Dendritic cell treated with granulocyte-macrophage colony-stimulating factor and Interleukin-4, amounts not matched to agents 40 ng/mL and 50 ng/mL, for 4 days (primary cell): ENCODE measurements around the gene KCNJ11.
A peak's percentile ranks its signal among the peaks of the same experiment; 100 is the strongest.

Experiments
- H3K27ac Mint-ChIP-seq: one replicate; pipeline ENCODE4 v1.8.0; 2022; ENCODE audit warnings: mild to moderate bottlenecking, mixed read lengths
- H3K27me3 Mint-ChIP-seq: one replicate; pipeline ENCODE4 v1.8.0; 2022; ENCODE audit warnings: mild to moderate bottlenecking, mixed read lengths
- H3K36me3 Mint-ChIP-seq: one replicate; pipeline ENCODE4 v1.8.0; 2022; ENCODE audit warnings: low read depth, mixed read lengths
- H3K4me1 Mint-ChIP-seq: one replicate; pipeline ENCODE4 v1.8.0; 2022; ENCODE audit warnings: low read depth, mixed read lengths
- H3K4me3 Mint-ChIP-seq: one replicate; pipeline ENCODE4 v1.8.0; 2022; ENCODE audit warnings: mild to moderate bottlenecking, moderate library complexity, mixed read lengths
- H3K9me3 Mint-ChIP-seq: one replicate; pipeline ENCODE4 v1.8.0; 2022; ENCODE audit warnings: mixed read lengths
- intact Hi-C: fragments of 100-400 bp; cut with micrococcal nuclease; formaldehyde crosslinking; loops from one replicate; pipeline ENCODE4 v1.15.0; 2022

Gene KCNJ11

GRCh38 chr11:17403980-17404759 lies 15.7 kb upstream of the KCNJ11 start:
- H3K27ac Mint-ChIP-seq: no peak overlapping the region
- H3K36me3 Mint-ChIP-seq: no peaks in the 10 kb centered on the region
- H3K4me3 Mint-ChIP-seq: no peak overlapping the region
- H3K27me3 Mint-ChIP-seq: peaks cover 2% of the 10 kb centered on the region
- H3K9me3 Mint-ChIP-seq: no peaks in the 10 kb centered on the region
- intact Hi-C loops: no loop called here
- peaks cover 34% of the 10 kb centered on the region for H3K4me1 Mint-ChIP-seq

- H3K27ac Mint-ChIP-seq: no peak overlapping the region
- no peak overlapping the region for H3K4me3 Mint-ChIP-seq
- intact Hi-C loops: no loop called here
- H3K27me3 Mint-ChIP-seq: peaks cover 3% of the 10 kb centered on the region
- H3K36me3 Mint-ChIP-seq: no peaks in the 10 kb centered on the region
- no peaks in the 10 kb centered on the region for H3K9me3 Mint-ChIP-seq
- H3K4me1 Mint-ChIP-seq: peaks cover 33% of the 10 kb centered on the region
These were observed 14.0 kb upstream of the KCNJ11 start for GRCh38 chr11:17402486-17402885.

GRCh38 chr11:17401841-17402240 lies 13.4 kb upstream of the KCNJ11 start:
- intact Hi-C loops: no loop called here
- no peaks in the 10 kb centered on the region for H3K36me3 Mint-ChIP-seq
- no peak overlapping the region for H3K4me3 Mint-ChIP-seq
- no peak overlapping the region for H3K27ac Mint-ChIP-seq
- H3K4me1 Mint-ChIP-seq: peaks cover 28% of the 10 kb centered on the region
- peaks cover 3% of the 10 kb centered on the region for H3K27me3 Mint-ChIP-seq
- no peaks in the 10 kb centered on the region for H3K9me3 Mint-ChIP-seq

GRCh38 chr11:17401316-17401715 lies 12.9 kb upstream of the KCNJ11 start:
- Mint-ChIP-seq H3K36me3 (no peaks in the 10 kb centered on the region), H3K27me3 (peaks cover 3% of the 10 kb centered on the region), H3K4me3 (no peak overlapping the region), H3K4me1 (peaks cover 28% of the 10 kb centered on the region), H3K27ac (peak overlapping the region; percentile 55), H3K9me3 (no peaks in the 10 kb centered on the region)
- intact Hi-C loops: no loop called here

GRCh38 chr11:17400048-17400775 lies 11.8 kb upstream of the KCNJ11 start:
- Mint-ChIP-seq H3K4me3 (no peak overlapping the region), H3K9me3 (no peaks in the 10 kb centered on the region)

GRCh38 chr11:17399236-17399635 lies 10.8 kb upstream of the KCNJ11 start:
- H3K9me3 Mint-ChIP-seq: no peaks in the 10 kb centered on the region
- H3K27me3 Mint-ChIP-seq: peaks cover 3% of the 10 kb centered on the region
- H3K4me3 Mint-ChIP-seq: no peak overlapping the region
- H3K36me3 Mint-ChIP-seq: no peaks in the 10 kb centered on the region
- H3K4me1 Mint-ChIP-seq: peaks cover 22% of the 10 kb centered on the region
- H3K27ac Mint-ChIP-seq: no peak overlapping the region
- intact Hi-C loops: no loop called here

More at GRCh38 chr11:17400048-17400775, 11.8 kb upstream of the KCNJ11 start:
- intact Hi-C loops: no loop called here
- Mint-ChIP-seq H3K27me3 (peaks cover 3% of the 10 kb centered on the region), H3K36me3 (no peaks in the 10 kb centered on the region), H3K4me1 (peaks cover 21% of the 10 kb centered on the region), H3K27ac (peak overlapping the region; percentile 55)

GRCh38 chr11:17397311-17398002 lies 9.0 kb upstream of the KCNJ11 start:
- intact Hi-C loops: no loop called here
- peaks cover 3% of the 10 kb centered on the region for H3K27me3 Mint-ChIP-seq
- H3K4me1 Mint-ChIP-seq: peaks cover 22% of the 10 kb centered on the region
- no peaks in the 10 kb centered on the region for H3K36me3 Mint-ChIP-seq
- no peaks in the 10 kb centered on the region for H3K9me3 Mint-ChIP-seq
- no peak overlapping the region for H3K27ac Mint-ChIP-seq
- no peak overlapping the region for H3K4me3 Mint-ChIP-seq

GRCh38 chr11:17396598-17397310 lies 8.3 kb upstream of the KCNJ11 start:
- Mint-ChIP-seq H3K27me3 (peaks cover 3% of the 10 kb centered on the region), H3K4me1 (peaks cover 22% of the 10 kb centered on the region), H3K36me3 (no peaks in the 10 kb centered on the region), H3K4me3 (no peak overlapping the region), H3K9me3 (no peaks in the 10 kb centered on the region), H3K27ac (peak overlapping the region; percentile 14)
- intact Hi-C loops: no loop called here

- H3K4me3 Mint-ChIP-seq: no peak overlapping the region
- no peaks in the 10 kb centered on the region for H3K9me3 Mint-ChIP-seq
- peaks cover 25% of the 10 kb centered on the region for H3K4me1 Mint-ChIP-seq
- no peak overlapping the region for H3K27ac Mint-ChIP-seq
- intact Hi-C loops: no loop called here
- H3K27me3 Mint-ChIP-seq: peaks cover 7% of the 10 kb centered on the region
- no peaks in the 10 kb centered on the region for H3K36me3 Mint-ChIP-seq
These were observed 7.5 kb upstream of the KCNJ11 start for GRCh38 chr11:17395978-17396377.

- no peak overlapping the region for H3K27ac Mint-ChIP-seq
- no peak overlapping the region for H3K4me3 Mint-ChIP-seq
- intact Hi-C loops: no loop called here
- no peaks in the 10 kb centered on the region for H3K9me3 Mint-ChIP-seq
- no peaks in the 10 kb centered on the region for H3K36me3 Mint-ChIP-seq
- H3K27me3 Mint-ChIP-seq: peaks cover 7% of the 10 kb centered on the region
- H3K4me1 Mint-ChIP-seq: peaks cover 25% of the 10 kb centered on the region
These were observed 7.1 kb upstream of the KCNJ11 start for GRCh38 chr11:17395554-17395961.

- no peaks in the 10 kb centered on the region for H3K9me3 Mint-ChIP-seq
- peaks cover 25% of the 10 kb centered on the region for H3K4me1 Mint-ChIP-seq
These were observed 6.4 kb upstream of the KCNJ11 start for GRCh38 chr11:17394743-17395390.

GRCh38 chr11:17393472-17393871 lies 5.0 kb upstream of the KCNJ11 start:
- Mint-ChIP-seq H3K4me3 (no peak overlapping the region), H3K4me1 (peaks cover 34% of the 10 kb centered on the region), H3K27me3 (peaks cover 17% of the 10 kb centered on the region), H3K9me3 (no peaks in the 10 kb centered on the region), H3K36me3 (no peaks in the 10 kb centered on the region), H3K27ac (no peak overlapping the region)
- intact Hi-C loops: no loop called here

More at GRCh38 chr11:17394743-17395390, 6.4 kb upstream of the KCNJ11 start:
- H3K27me3 Mint-ChIP-seq: peaks cover 11% of the 10 kb centered on the region
- intact Hi-C loops: no loop called here
- H3K27ac Mint-ChIP-seq: no peak overlapping the region
- no peak overlapping the region for H3K4me3 Mint-ChIP-seq
- no peaks in the 10 kb centered on the region for H3K36me3 Mint-ChIP-seq

- no peak overlapping the region for H3K27ac Mint-ChIP-seq
- peaks cover 40% of the 10 kb centered on the region for H3K4me1 Mint-ChIP-seq
- intact Hi-C loops: no loop called here
- H3K36me3 Mint-ChIP-seq: no peaks in the 10 kb centered on the region
- peaks cover 23% of the 10 kb centered on the region for H3K27me3 Mint-ChIP-seq
- H3K9me3 Mint-ChIP-seq: no peaks in the 10 kb centered on the region
- H3K4me3 Mint-ChIP-seq: no peak overlapping the region
These were observed 4.4 kb upstream of the KCNJ11 start for GRCh38 chr11:17392872-17393271.
